MCF 10A (cell line): ENCODE results near the gene FCMR. TPM values are rescaled to one million over a fixed set of nuclear protein-coding genes. Genes with fewer than 3 reads are reported as not detected.

Experiments used
- BruUV-seq: library from RNA; stranded (reverse); fragments of 400-500 nt; replicated peaks from 2 replicates; lab custom pipeline; 2021; lab: Mats Ljungman, UMichigan
- CTCF ChIA-PET: fragments of 300-600 bp; sonication (Branson Sonifier 250); formaldehyde crosslinking; extraction: SDS; loops from one replicate; lab custom pipeline; 2021; ENCODE audit warnings: antibody characterized with exemption, inconsistent platforms; lab: Yijun Ruan, JAX
- POLR2A ChIA-PET: fragments of 300-600, 350-650 bp; sonication (Branson Sonifier 250); formaldehyde crosslinking; extraction: SDS; loops from one replicate; lab custom pipeline; 2020; ENCODE audit warnings: antibody characterized with exemption, inconsistent platforms; lab: Yijun Ruan, JAX
- DNase-seq: peaks from one replicate; pipeline ENCODE4 v3.0.0-alpha.2; 2018; ENCODE audit not compliant: unreplicated experiment
- H3K27ac Mint-ChIP-seq: one replicate; pipeline ENCODE4 v1.8.0; 2022; ENCODE audit warnings: mild to moderate bottlenecking, low read depth, mixed read lengths; ENCODE audit not compliant: unreplicated experiment
- H3K27me3 Mint-ChIP-seq: one replicate; pipeline ENCODE4 v1.8.0; 2022; ENCODE audit warnings: mixed read lengths; ENCODE audit not compliant: insufficient read depth, unreplicated experiment
- H3K36me3 Mint-ChIP-seq: one replicate; pipeline ENCODE4 v1.8.0; 2022; ENCODE audit warnings: mild to moderate bottlenecking, moderate library complexity, mixed read lengths; ENCODE audit not compliant: insufficient read depth, unreplicated experiment
- H3K4me1 Mint-ChIP-seq: one replicate; pipeline ENCODE4 v1.8.0; 2022; ENCODE audit warnings: mixed read lengths; ENCODE audit not compliant: insufficient read depth, unreplicated experiment
- H3K4me3 Mint-ChIP-seq: one replicate; pipeline ENCODE4 v1.8.0; 2022; ENCODE audit warnings: mild to moderate bottlenecking, moderate library complexity, mixed read lengths; ENCODE audit not compliant: unreplicated experiment
- H3K9me3 Mint-ChIP-seq: one replicate; pipeline ENCODE4 v1.8.0; 2022; ENCODE audit warnings: mixed read lengths; ENCODE audit not compliant: unreplicated experiment
- intact Hi-C: fragments of 100-400 bp; cut with micrococcal nuclease; formaldehyde crosslinking; loops from 2 replicates; pipeline ENCODE4 v1.14.1; 2022
- total RNA-seq: library from RNA; stranded (reverse); gene quantifications from 2 replicates; pipeline ENCODE4 v1.2.3, GENCODE V29; 2022
- TF ChIP-seq, protein P1 (sequence below): fragments of 200-600 bp; IDR thresholded peaks from one replicate; pipeline ENCODE4 v1.8.0; 2022; ENCODE audit warnings: antibody characterized with exemption, mild to moderate bottlenecking; ENCODE audit not compliant: unreplicated experiment

The FCMR gene
- total RNA-seq, 1 experiment from 2014 or later, result 10.1 TPM

- Mint-ChIP-seq H3K27ac (no peak overlapping the region), H3K36me3 (no peaks in the 10 kb centered on the region), H3K4me3 (no peak overlapping the region), H3K9me3 (no peaks in the 10 kb centered on the region), H3K4me1 (no peaks in the 10 kb centered on the region), H3K27me3 (no peaks in the 10 kb centered on the region)
- TF ChIP-seq, protein P1, sequence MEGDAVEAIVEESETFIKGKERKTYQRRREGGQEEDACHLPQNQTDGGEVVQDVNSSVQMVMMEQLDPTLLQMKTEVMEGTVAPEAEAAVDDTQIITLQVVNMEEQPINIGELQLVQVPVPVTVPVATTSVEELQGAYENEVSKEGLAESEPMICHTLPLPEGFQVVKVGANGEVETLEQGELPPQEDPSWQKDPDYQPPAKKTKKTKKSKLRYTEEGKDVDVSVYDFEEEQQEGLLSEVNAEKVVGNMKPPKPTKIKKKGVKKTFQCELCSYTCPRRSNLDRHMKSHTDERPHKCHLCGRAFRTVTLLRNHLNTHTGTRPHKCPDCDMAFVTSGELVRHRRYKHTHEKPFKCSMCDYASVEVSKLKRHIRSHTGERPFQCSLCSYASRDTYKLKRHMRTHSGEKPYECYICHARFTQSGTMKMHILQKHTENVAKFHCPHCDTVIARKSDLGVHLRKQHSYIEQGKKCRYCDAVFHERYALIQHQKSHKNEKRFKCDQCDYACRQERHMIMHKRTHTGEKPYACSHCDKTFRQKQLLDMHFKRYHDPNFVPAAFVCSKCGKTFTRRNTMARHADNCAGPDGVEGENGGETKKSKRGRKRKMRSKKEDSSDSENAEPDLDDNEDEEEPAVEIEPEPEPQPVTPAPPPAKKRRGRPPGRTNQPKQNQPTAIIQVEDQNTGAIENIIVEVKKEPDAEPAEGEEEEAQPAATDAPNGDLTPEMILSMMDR, result no peak
- no TSS peak for BruUV-seq
- DNase-seq, result no peak
- intact Hi-C loops, result no loop called here
- CTCF ChIA-PET, result interaction anchor here (0.6 to 7.9 kb wide), 15 partner anchors 8 to 229 kb away, joined by 3 to 74 read pairs (median 4); partner anchors contain the start of gene IL20
- POLR2A ChIA-PET, result interaction anchor here (2.0 kb wide), 1 partner anchor 10 kb away, joined by 5 read pairs; the partner anchor contains the start of gene FCMR
Measured at GRCh38 chr1:206931709-206932108, 10.0 kb upstream of the FCMR start.

- TF ChIP-seq, protein P1, result no peak
- Mint-ChIP-seq H3K9me3 (no peaks in the 10 kb centered on the region), H3K4me3 (no peak overlapping the region), H3K4me1 (no peaks in the 10 kb centered on the region), H3K27me3 (no peaks in the 10 kb centered on the region), H3K27ac (no peak overlapping the region), H3K36me3 (no peaks in the 10 kb centered on the region)
- no TSS peak for BruUV-seq
- DNase-seq, result no peak
- POLR2A ChIA-PET, result interaction anchor here (2.0 kb wide), 1 partner anchor 9 kb away, joined by 5 read pairs; the partner anchor contains the start of gene FCMR
- intact Hi-C loops, result no loop called here
- CTCF ChIA-PET, result interaction anchor here (0.6 to 7.9 kb wide), 9 partner anchors 15 to 1400 kb away, joined by 3 to 74 read pairs (median 3); no protein-coding TSS in a partner anchor
Measured at GRCh38 chr1:206930210-206930798, 8.6 kb upstream of the FCMR start.

DNA sequence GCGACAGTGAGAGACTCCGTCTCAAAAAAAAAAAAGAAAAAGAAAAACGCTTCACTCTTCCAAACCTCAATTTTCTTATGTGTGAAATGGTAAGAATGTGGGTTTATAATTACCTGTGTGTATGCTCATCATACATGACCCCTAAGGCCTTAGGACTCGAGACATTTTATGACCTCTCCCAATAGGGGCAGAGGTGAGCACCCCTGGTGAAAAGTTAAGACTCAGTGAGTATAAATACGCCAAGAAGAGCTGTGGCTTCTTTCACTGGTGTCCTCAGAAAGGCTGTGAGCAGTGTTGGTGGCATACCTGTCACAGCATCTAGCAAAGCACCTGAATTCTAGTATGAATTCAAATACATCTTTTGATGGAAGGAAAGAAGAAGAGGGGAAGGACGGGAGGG lies 7.8 kb upstream of the FCMR start:
- no peaks in the 10 kb centered on the region for H3K36me3 Mint-ChIP-seq
- intact Hi-C loops, result no loop called here
- CTCF ChIA-PET, result interaction anchor here (0.6 to 7.9 kb wide), 2 partner anchors 52 to 119 kb away, joined by 4 to 74 read pairs; no protein-coding TSS in a partner anchor
- POLR2A ChIA-PET, result no interaction called here
- no TSS peak for BruUV-seq
- H3K4me3 Mint-ChIP-seq, result no peak overlapping the region
- TF ChIP-seq, protein P1, result peak; percentile 5
- DNase-seq, result no peak
- no peaks in the 10 kb centered on the region for H3K9me3 Mint-ChIP-seq
- H3K4me1 Mint-ChIP-seq, result no peaks in the 10 kb centered on the region
- no peak overlapping the region for H3K27ac Mint-ChIP-seq
- no peaks in the 10 kb centered on the region for H3K27me3 Mint-ChIP-seq

DNA sequence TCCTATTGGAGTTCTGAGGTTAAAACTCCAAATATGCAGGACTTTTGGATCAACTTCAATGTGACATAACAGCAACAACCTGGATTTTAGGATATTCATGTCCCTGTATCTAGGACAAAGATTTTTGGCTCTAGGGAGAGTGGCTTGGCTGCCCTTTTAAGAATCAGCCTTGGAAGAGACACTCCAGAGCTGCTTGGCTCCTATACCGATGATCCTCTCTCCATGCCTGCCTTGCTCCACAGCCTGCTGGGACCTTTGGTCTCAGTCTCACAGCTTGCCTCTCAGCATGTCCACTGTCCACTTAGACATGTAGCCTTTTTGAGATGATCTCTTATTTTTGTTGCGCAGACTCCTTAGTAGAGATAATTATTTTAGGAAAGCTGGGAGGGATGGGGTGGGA lies 4.5 kb upstream of the FCMR start:
- DNase-seq, result no peak
- no peak overlapping the region for H3K4me3 Mint-ChIP-seq
- H3K9me3 Mint-ChIP-seq, result no peaks in the 10 kb centered on the region
- TF ChIP-seq, protein P1, result no peak
- POLR2A ChIA-PET, result interaction anchor here (1.0 to 1.3 kb wide), 2 partner anchors 13 to 106 kb away, joined by 4 to 5 read pairs; no protein-coding TSS in a partner anchor
- CTCF ChIA-PET, result interaction anchor here (0.6 to 3.4 kb wide), 7 partner anchors 9 to 640 kb away, joined by 3 to 13 read pairs (median 3); partner anchors contain the start of gene IL10
- H3K4me1 Mint-ChIP-seq, result no peaks in the 10 kb centered on the region
- H3K27me3 Mint-ChIP-seq, result no peaks in the 10 kb centered on the region
- BruUV-seq, result no TSS peak
- H3K27ac Mint-ChIP-seq, result no peak overlapping the region
- H3K36me3 Mint-ChIP-seq, result no peaks in the 10 kb centered on the region
- intact Hi-C loops, result no loop called here
